KMS-11 (cell line): ENCODE data around the gene CEP120.

Source experiments
- H2AFZ ChIP-seq: fragments of 200-600 bp; sonication (generic); 2 replicates; pipeline ENCODE4 v1.6.1; 2016; ENCODE audit warnings: antibody characterized with exemption, mixed run types, low read depth
- H3K27ac ChIP-seq: fragments of 200-600 bp; sonication (generic); 2 replicates; pipeline ENCODE4 v1.6.1; 2016; ENCODE audit warnings: mild to moderate bottlenecking, mixed run types
- H3K27me3 ChIP-seq: fragments of 200-600 bp; sonication (generic); 2 replicates; pipeline ENCODE4 v1.6.1; 2017; ENCODE audit warnings: mild to moderate bottlenecking, low read depth, mixed run types, moderate library complexity; ENCODE audit not compliant: insufficient read depth
- H3K36me3 ChIP-seq: fragments of 200-600 bp; sonication (generic); 2 replicates; pipeline ENCODE4 v1.6.1; 2017; ENCODE audit warnings: mild to moderate bottlenecking, mixed run types; ENCODE audit not compliant: insufficient read depth
- H3K4me1 ChIP-seq: fragments of 200-600 bp; sonication (generic); 2 replicates; pipeline ENCODE4 v1.6.1; 2016; ENCODE audit warnings: mild to moderate bottlenecking, low read depth, mixed run types; ENCODE audit not compliant: poor library complexity, severe bottlenecking
- H3K4me2 ChIP-seq: fragments of 200-600 bp; sonication (generic); 2 replicates; pipeline ENCODE4 v1.7.0; 2016; ENCODE audit warnings: mild to moderate bottlenecking, mixed run types
- H3K4me3 ChIP-seq: fragments of 200-600 bp; sonication (generic); IDR thresholded peaks from 2 replicates; pipeline ENCODE4 v1.6.1; 2017; ENCODE audit warnings: low read depth, low read length, mixed read lengths; ENCODE audit not compliant: insufficient read depth
- H3K79me2 ChIP-seq: fragments of 200-600 bp; sonication (generic); 2 replicates; pipeline ENCODE4 v1.6.1; 2016; ENCODE audit warnings: low read depth, mixed run types; ENCODE audit not compliant: insufficient read depth
- H3K9ac ChIP-seq: fragments of 200-600 bp; sonication (generic); 2 replicates; pipeline ENCODE4 v1.6.1; 2016; ENCODE audit warnings: mild to moderate bottlenecking, mixed run types
- H4K20me1 ChIP-seq: fragments of 200-600 bp; sonication (generic); 2 replicates; pipeline ENCODE4 v1.6.1; 2016; ENCODE audit warnings: mild to moderate bottlenecking, mixed run types; ENCODE audit not compliant: insufficient read depth
- TF ChIP-seq, protein P1 (sequence below): fragments of 200-600 bp; sonication (generic); conservative IDR thresholded peaks from 2 replicates; pipeline ENCODE4 v1.6.1; 2017; ENCODE audit warnings: low read depth, mild to moderate bottlenecking, antibody characterized with exemption, low read length, moderate library complexity, mixed read lengths

The CEP120 gene

DNA sequence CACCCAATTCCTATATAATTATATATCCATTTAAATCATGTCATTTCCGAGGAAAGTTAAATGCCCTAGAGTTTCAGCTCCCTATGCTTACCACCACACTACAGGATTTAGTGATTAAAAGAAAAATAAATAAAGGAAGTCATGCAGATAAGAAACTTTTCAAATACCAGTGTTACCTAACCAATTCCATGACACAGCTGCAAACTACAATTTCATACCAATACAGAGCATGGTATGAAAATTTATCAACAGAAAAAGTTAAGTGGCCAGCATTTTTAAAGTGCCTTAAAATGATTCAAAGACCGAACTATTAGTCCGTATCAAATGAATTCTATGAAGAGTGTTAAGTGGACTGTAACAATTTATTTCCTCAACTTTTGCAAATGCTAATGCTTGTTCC, 35.9 kb downstream of the CEP120 start:
- H3K27ac ChIP-seq: no peak overlapping the region
- TF ChIP-seq, protein P1, sequence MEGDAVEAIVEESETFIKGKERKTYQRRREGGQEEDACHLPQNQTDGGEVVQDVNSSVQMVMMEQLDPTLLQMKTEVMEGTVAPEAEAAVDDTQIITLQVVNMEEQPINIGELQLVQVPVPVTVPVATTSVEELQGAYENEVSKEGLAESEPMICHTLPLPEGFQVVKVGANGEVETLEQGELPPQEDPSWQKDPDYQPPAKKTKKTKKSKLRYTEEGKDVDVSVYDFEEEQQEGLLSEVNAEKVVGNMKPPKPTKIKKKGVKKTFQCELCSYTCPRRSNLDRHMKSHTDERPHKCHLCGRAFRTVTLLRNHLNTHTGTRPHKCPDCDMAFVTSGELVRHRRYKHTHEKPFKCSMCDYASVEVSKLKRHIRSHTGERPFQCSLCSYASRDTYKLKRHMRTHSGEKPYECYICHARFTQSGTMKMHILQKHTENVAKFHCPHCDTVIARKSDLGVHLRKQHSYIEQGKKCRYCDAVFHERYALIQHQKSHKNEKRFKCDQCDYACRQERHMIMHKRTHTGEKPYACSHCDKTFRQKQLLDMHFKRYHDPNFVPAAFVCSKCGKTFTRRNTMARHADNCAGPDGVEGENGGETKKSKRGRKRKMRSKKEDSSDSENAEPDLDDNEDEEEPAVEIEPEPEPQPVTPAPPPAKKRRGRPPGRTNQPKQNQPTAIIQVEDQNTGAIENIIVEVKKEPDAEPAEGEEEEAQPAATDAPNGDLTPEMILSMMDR: no peak
- no peaks in the 10 kb centered on the region for H3K36me3 ChIP-seq
- no peak overlapping the region for H3K4me3 ChIP-seq
- no peak overlapping the region for H2AFZ ChIP-seq
- no peaks in the 10 kb centered on the region for H4K20me1 ChIP-seq
- no peak overlapping the region for H3K9ac ChIP-seq
- H3K4me1 ChIP-seq: no peaks in the 10 kb centered on the region
- no peak overlapping the region for H3K4me2 ChIP-seq
- no peaks in the 10 kb centered on the region for H3K27me3 ChIP-seq
- no peaks in the 10 kb centered on the region for H3K79me2 ChIP-seq

DNA sequence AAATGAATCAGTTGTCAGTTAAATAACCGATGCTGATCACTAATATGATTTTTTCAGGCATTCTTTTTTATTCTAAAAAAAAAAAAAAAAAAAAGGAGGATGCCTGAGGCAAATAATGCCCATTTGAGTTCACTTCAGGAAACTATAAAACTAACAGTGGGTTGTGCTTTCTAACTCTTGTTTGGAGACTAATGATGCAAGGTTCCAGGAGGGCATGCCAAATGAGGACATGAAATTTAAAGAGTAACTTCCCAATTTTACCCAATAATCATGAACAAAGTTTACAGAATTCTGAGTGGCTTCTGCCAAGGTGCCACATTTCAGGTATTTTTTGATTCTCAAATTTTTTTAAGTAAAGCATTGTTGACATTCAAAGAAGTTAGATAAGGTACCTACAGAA, 41.0 kb downstream of the CEP120 start:
- H3K4me1 ChIP-seq: no peaks in the 10 kb centered on the region
- no peaks in the 10 kb centered on the region for H3K27me3 ChIP-seq
- TF ChIP-seq, protein P1: no peak
- H3K27ac ChIP-seq: no peak overlapping the region
- H3K9ac ChIP-seq: no peak overlapping the region
- H3K36me3 ChIP-seq: no peaks in the 10 kb centered on the region; the same call in 1 of the 2 replicates
- no peak overlapping the region for H3K4me3 ChIP-seq
- no peaks in the 10 kb centered on the region for H3K79me2 ChIP-seq
- no peak overlapping the region for H2AFZ ChIP-seq
- no peak overlapping the region for H3K4me2 ChIP-seq
- H4K20me1 ChIP-seq: no peaks in the 10 kb centered on the region

DNA sequence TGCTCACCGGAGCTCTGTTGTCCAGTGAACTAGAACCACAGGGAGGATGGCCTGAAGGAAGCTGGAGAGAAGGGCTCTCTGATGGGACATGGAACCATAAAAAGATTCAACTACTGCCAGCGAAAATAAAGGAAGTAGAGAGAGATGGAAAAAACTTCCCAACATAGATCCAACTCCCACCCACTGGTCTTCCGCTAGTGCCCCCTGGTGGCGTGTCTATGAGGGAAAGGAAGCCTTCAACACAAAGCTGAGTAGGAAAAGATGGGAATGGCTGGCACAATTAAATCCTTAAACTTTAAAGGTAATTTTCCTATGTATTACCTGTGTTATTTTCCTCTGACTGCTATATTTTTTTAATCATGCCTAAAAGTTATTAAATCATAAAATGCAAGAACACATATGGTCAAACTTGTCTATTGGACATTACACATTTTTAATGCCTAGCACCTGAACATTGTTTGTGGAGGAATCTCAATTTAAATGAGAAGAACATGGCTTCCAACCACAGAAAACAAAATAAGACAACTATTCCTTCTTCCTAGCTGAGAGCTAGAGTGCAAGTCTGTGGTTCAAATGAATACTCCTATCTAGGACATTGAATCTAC, 51.5 kb downstream of the CEP120 start:
- H3K9ac ChIP-seq: no peak overlapping the region
- no peaks in the 10 kb centered on the region for H4K20me1 ChIP-seq
- H3K79me2 ChIP-seq: no peaks in the 10 kb centered on the region
- H3K36me3 ChIP-seq: no peaks in the 10 kb centered on the region
- H3K4me3 ChIP-seq: no peak overlapping the region
- H3K4me2 ChIP-seq: no peak overlapping the region
- TF ChIP-seq, protein P1: peak; percentile 71
- no peak overlapping the region for H2AFZ ChIP-seq
- H3K27ac ChIP-seq: no peak overlapping the region
- H3K27me3 ChIP-seq: no peaks in the 10 kb centered on the region
- no peaks in the 10 kb centered on the region for H3K4me1 ChIP-seq

DNA sequence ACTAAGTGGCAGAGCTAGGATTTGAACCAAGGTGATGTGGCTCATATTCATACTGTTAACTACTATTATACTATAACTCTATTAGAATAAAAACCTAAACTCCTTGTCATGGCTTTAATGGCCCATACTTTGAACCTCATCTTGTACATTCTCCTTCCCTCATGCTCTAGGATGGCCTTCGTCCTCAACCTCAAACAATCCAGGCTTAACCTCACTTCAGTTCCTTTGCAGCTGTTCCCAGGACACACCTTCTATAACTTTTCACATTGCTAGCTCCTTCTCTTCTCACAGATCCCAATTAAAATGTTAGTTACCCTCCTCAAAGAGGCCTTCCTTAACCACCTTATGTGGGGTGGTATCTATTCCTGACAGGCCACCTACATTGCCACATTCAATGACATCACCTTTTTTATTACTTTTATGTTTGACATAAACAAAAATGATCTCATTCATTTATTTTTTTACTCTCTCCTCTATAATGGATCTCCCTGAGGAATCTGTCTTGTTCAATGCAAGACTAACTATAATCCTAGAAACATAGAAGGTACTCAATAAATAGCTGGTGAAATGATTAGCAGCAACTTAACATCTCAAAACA, 53.7 kb downstream of the CEP120 start:
- no peak overlapping the region for H3K9ac ChIP-seq
- H3K4me1 ChIP-seq: no peaks in the 10 kb centered on the region
- H3K4me2 ChIP-seq: no peak overlapping the region
- no peak overlapping the region for H2AFZ ChIP-seq
- no peak overlapping the region for H3K4me3 ChIP-seq
- TF ChIP-seq, protein P1: no peak
- H4K20me1 ChIP-seq: no peaks in the 10 kb centered on the region
- H3K27me3 ChIP-seq: no peaks in the 10 kb centered on the region
- no peak overlapping the region for H3K27ac ChIP-seq
- no peaks in the 10 kb centered on the region for H3K36me3 ChIP-seq
- H3K79me2 ChIP-seq: no peaks in the 10 kb centered on the region
